ENCODE results near the gene RANGAP1.
"Not testable (repeated sequence)": the region's sequence is repeated elsewhere in the genome, so short reads cannot be mapped to it uniquely, and the experiment has no call there.

Gene RANGAP1

DNA sequence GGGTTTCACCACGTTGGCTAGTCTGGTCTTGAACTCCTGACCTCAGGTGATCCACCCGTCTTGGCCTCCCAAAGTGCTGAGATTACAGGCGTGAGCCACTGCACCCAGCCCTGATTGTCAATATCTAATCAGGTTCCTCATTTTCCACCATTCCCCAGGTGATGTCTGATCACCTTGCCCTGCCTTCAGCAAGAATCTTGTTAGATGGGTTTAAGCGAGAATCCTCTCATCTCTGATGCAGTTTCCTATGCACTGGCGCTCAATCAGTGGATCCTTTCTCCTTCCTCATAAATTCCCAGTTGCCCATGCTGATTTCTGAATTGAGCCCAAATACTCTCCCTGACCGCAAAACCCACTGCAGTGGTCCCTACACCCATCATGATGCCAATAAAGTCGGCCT, 14.7 kb upstream of the RANGAP1 start:
- DNase-seq (ENCODE audit: low read depth in 2 of 3, low spot score in 2 of 3), result no peak

DNA sequence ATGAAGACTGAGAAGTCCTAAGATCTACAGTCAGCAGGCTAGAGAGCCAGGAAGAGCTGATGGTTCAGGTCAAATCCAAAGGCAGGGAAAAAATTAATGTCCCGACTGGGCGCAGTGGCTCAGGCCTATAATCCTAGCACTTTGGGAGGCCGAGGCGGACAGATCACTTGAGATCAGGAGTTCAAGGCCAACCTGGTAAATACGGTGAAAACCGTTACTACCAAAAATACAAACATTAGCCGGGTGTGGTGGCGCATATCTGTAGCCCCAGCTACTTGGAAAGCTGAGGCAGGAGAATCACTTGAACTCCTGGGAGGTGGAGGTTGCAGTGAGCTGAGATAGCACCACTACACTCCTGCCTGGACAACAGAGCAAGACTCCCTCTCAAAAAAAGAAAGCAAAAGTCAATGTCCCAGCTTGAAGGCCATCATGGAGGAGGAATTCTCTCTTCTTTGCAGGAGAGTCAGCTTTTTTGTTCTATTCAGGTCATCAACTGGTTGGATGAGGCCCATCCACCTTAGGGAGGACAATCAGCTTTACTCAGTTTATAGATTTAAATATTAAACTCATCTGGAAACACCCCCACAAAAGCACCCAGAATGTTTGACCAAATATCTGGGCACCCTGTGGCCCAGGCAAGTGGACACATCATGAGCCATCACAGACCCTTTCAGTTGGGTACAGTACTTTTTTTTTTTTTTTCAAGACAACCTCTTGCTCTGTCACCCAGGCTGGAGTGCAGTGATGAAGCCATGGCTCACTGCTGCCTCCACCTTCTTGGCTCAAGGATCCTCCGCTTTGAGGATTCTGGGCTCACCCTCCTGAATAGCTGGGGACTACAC, 11.1 kb upstream of the RANGAP1 start:
- DNase-seq (ENCODE audit: low read depth in 2 of 3, low spot score in 2 of 3), result no peak

DNA sequence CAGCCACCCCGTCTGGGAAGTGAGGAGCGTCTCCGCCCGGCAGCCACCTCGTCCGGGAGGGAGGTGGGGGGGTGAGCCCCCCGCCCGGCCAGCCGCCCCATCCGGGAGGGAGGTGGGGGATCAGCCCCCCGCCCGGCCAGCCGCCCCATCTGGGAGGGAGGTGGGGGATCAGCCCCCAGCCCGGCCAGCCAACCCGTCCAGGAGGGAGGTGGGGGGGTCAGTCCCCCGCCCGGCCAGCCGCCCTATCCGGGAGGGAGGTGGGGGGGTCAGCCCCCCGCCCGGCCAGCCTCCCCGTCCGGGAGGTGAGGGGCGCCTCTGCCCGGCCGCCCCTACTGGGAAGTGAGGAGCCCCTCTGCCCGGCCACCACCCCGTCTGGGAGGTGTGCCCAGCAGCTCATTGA, 8.8 kb upstream of the RANGAP1 start:
- not testable (repeated sequence) for DNase-seq (ENCODE audit: low read depth in 2 of 3, low spot score in 2 of 3)

DNA sequence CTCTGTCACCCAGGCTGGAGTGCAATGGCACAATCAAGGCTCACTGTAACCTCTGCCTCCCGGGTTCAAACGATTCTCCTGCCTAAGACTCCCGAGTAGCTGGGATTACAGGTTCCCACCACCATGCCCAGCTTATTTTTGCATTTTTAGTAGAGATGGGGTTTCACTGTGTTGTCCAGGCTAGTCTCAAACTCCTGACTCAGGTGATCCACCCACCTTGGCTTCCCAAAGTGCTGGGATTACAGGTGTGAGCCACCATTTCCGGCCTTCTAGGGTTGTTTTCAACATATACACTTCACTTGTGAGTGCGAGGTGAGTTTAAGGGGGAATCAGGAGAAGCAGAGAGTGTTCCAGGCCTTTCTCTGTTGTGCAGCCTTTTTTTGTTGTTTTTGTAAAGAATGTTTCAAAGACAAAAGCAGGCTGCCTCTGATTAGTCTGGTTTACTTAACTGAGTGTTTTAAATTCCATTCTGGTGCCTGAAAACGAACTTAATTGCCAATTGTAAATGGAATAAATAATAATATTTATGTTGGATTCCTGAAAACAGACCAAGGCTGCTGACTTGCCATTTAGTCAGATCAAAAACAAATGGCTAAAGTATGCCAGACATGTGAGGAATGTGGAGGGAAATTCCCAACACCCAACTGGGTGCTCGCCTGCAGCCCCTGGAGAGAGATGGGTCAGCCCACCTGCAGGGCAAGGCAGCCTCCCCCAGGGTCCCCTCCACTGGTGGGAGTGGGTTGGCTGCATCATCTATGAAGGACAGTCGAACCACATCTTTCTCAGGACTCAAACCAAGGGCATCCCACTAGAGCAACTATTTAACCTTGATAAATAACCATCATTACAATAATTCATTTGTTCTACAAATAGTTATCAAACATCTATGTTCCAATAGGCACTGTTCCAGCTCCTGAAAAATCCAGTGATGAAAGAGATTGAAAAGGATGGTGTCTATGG, 4.6 kb upstream of the RANGAP1 start:
- DNase-seq (ENCODE audit: low read depth in 2 of 3, low spot score in 2 of 3), result no peak

- DNase-seq (ENCODE audit: low read depth in 2 of 3, low spot score in 2 of 3), result no peak
Measured at GRCh38 chr22:41289671-41290070, 3.7 kb upstream of the RANGAP1 start.

GRCh38 chr22:41288245-41288946, 2.4 kb upstream of the RANGAP1 start:
- no peak for DNase-seq (ENCODE audit: low read depth in 2 of 3, low spot score in 2 of 3)

- no peak for DNase-seq (ENCODE audit: low read depth in 2 of 3, low spot score in 2 of 3)
Measured at GRCh38 chr22:41286639-41287091, 678 bp upstream of the RANGAP1 start.

- DNase-seq (ENCODE audit: low read depth in 2 of 3, low spot score in 2 of 3), result peak; percentile 69 to 82 (median 78)
Measured at GRCh38 chr22:41285441-41285819, 557 bp downstream of the RANGAP1 start.

GRCh38 chr22:41284465-41284864, 1.5 kb downstream of the RANGAP1 start:
- no peak for DNase-seq (ENCODE audit: low read depth in 2 of 3, low spot score in 2 of 3)

DNA sequence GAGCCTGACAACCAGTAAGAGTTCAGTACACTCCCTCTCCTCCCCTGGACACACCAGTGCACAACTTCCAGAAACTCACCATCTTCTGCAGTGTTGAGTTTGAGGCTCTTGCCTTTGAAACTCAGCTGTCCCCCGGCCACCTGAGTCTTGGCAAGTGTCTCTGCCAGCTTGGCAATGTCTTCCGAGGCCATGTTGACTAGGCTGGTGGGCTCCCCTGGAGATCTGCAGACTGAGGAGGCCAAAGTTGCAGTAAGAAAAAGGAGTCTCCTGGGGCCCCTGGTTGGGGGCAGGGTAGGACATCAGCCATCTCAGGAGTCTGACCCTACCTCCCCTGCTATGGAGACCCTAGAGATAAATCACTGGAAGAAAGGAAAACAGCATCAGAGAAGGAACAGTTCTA, 5.1 kb downstream of the RANGAP1 start:
- no peak for DNase-seq (ENCODE audit: low read depth in 2 of 3, low spot score in 2 of 3)

GRCh38 chr22:41280065-41280464, 5.9 kb downstream of the RANGAP1 start:
- DNase-seq (ENCODE audit: low read depth in 2 of 3, low spot score in 2 of 3), result no peak

GRCh38 chr22:41274856-41275255, 11.1 kb downstream of the RANGAP1 start:
- DNase-seq (ENCODE audit: low read depth in 2 of 3, low spot score in 2 of 3), result no peak

- no peak for DNase-seq (ENCODE audit: low read depth in 2 of 3, low spot score in 2 of 3)
Measured at GRCh38 chr22:41273128-41273527, 12.9 kb downstream of the RANGAP1 start.

GRCh38 chr22:41271787-41272186, 14.2 kb downstream of the RANGAP1 start:
- no peak for DNase-seq (ENCODE audit: low read depth in 2 of 3, low spot score in 2 of 3)

GRCh38 chr22:41267958-41268357, 18.0 kb downstream of the RANGAP1 start:
- no peak for DNase-seq (ENCODE audit: low read depth in 2 of 3, low spot score in 2 of 3)

DNA sequence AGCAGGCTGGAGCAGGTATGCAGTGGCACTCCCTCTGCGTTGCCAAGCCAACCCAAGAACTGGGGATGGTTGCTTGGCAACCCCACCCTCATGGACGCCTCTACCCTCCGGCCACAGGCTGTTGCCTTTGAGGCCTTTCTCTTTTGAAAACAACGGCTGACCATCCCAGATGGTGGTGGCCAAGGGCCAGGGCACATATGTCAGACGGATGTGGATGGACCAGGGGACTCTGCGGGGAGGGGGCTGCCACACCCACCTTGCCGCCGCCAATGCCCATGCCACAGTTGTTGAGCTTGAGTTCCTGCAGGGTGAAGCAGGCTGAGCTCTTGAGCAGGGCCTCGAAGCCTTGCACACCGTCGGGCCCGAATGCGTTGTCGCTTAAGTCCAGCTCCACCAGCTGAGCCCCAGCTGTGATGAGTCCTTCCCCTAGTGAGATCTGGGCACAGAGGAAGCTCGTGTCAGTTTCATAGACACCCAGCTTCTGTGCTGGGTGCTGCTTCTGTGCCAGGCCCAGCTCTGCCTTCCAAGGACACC, 21.5 kb downstream of the RANGAP1 start:
- DNase-seq (ENCODE audit: low read depth in 2 of 3, low spot score in 2 of 3), result no peak

- no peak for DNase-seq (ENCODE audit: low read depth in 2 of 3, low spot score in 2 of 3)
Measured at GRCh38 chr22:41263704-41264103, 22.3 kb downstream of the RANGAP1 start.

GRCh38 chr22:41262250-41262765, 23.7 kb downstream of the RANGAP1 start:
- DNase-seq (ENCODE audit: low read depth in 2 of 3, low spot score in 2 of 3), result no peak

- DNase-seq (ENCODE audit: low read depth in 2 of 3, low spot score in 2 of 3), result no peak
Measured at GRCh38 chr22:41261541-41262249, 24.3 kb downstream of the RANGAP1 start.

DNA sequence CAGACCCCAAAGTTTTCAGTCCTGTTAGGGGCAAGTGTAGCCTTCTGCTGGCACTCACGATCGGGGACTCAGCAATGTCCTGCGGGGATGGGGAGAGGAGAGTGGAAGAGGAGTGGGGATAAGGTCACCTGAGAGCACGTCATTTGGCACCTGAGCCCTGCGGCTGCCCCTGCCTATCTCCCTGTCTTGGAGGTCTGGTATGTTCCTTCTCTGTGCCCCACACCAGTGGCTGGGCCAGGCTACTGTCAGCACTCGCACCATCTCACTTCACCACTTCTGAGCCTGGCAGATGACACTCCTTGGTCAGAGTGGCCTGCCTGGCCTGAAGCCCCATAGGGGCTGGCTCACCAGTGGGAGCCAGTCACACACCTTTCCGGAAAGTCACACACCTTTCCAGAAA, 25.1 kb downstream of the RANGAP1 start:
- no peak for DNase-seq (ENCODE audit: low read depth in 2 of 3, low spot score in 2 of 3)

All from activated CD8-positive, alpha-beta memory T cell treated with anti-CD3 and anti-CD28 coated beads for 48 hours (primary cell).